GM21619 (cell line): Measurements from ENCODE around the gene FBXW9.
"Not testable (repeated sequence)": the region's sequence is repeated elsewhere in the genome, so short reads cannot be mapped to it uniquely, and the experiment has no call there.

Source experiments
- ATAC-seq: cut with Tn5 transposase; IDR thresholded peaks from one replicate; pipeline ENCODE4 v1.9.1; 2021; ENCODE audit not compliant: unreplicated experiment

Gene FBXW9

DNA sequence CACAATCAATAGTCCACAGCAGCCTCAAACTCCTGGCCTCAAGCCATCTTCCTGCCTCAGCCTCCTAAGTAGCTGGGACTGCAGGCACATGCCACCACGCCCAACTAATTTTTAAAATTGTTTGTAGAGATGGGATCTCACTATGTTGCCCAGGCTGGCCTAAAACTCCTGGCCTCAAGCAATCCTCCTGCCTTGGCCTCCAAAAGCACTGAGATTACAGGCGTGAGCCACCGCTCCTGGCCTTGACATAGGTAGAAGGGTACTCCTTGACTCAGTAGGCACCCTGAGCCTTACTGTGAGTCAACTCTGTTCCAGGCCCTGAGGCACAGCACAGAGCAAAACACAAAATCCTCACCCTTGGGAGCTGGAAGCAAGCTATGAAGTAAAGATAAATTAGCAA, 19.5 kb upstream of the FBXW9 start:
- ATAC-seq, result no peak

DNA sequence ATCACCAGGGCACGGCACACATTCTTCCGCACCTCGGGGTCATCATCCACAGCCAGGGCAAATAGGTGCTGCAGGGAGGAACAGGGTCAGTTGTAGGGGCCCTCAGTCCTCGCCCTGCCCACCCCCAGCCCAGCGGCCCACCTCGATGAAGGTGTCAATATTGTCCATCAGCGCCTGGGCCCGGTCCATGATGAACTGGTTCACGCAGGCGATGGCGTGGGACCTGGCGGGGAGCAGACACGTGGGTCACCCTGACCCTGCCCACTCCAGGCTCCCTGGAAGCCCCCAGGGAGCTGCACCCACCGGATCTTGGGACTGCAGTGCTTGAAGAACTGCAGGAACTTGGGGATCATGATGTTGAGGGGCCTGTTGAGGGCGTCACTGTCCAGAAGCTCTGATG, 18.7 kb upstream of the FBXW9 start:
- no peak for ATAC-seq

GRCh38 chr19:12713304-12713703, 16.9 kb upstream of the FBXW9 start:
- not testable (repeated sequence) for ATAC-seq

- ATAC-seq, result not testable (repeated sequence)
Measured at GRCh38 chr19:12712077-12712476, 15.6 kb upstream of the FBXW9 start.

DNA sequence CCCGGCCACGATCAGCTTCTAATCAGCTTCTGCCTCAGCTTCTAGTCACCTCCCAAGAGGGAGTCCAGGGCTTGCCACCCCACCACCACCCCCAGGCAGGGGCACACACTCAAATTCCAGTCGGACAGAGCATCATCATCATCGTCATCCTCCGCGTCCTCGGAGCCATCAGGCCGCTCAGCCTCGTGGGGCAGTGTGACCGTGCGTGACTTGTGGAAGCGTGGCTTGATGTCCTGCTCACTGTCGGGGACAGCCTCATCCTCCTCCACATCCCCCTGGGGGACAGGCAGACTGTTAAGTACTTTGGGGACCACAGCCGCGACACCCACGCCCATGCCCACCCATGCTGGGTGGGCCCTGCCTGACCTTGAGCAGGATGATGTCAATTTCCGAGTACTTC, 14.8 kb upstream of the FBXW9 start:
- ATAC-seq, result no peak

DNA sequence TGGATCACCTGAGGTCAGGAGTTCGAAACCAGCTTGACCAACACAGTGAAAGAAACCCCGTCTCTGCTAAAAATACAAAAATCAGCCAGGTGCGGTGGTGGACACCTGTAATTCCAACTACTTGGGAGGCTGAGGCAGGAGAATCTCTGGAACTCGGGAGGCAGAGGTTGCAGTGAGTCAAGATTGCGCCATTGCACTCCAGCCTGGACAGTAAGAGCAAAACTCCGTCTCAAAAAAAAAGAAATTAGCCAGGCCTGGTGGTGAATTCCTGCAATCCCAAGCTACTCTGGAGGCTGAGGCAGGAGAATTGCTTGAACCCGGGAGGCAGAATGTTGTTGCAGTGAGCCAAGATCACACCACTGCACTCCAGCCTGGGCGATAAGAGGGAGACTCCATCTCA, 12.2 kb upstream of the FBXW9 start:
- ATAC-seq, result no peak

GRCh38 chr19:12706332-12706718, 9.9 kb upstream of the FBXW9 start:
- no peak for ATAC-seq

- ATAC-seq, result no peak
Measured at GRCh38 chr19:12705654-12706331, 9.4 kb upstream of the FBXW9 start.

GRCh38 chr19:12705169-12705568, 8.7 kb upstream of the FBXW9 start:
- ATAC-seq, result no peak

GRCh38 chr19:12703046-12703445, 6.6 kb upstream of the FBXW9 start:
- ATAC-seq, result no peak

DNA sequence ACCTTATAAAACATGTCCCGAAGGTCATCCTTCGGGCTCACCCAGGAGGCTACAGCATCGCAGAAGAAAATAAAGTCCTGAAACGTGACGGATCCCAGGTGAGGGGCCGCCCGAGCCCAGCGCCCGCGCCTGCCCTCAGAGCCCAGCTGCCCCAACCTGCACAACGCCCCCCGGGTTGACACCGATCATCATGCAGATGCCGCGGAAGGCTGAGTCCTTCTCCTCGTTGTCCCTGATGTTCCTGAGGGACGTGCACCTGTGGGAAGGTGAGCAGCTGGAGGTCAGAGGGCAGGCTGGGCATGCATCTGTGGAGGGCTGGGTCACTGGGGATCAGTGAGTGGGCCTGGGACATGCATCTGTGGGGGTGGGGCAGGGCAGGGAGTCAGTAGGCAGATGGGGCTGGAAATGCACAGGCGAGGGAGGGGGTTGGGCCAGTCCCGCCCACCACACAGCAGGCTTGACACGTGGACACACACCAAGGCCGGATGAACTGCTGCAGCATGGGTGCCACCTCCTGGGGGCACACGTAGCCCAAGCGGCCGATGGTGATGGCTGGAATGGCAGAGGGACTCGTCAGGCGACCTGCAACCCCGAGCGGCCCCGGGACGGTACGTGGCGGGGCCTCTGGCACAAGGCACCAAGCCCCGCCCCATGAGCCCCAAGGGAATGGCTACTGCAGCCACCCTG, 5.3 kb upstream of the FBXW9 start:
- no peak for ATAC-seq

- no peak for ATAC-seq
Measured at GRCh38 chr19:12698138-12698537, 1.7 kb upstream of the FBXW9 start.

- not testable (repeated sequence) for ATAC-seq
Measured at GRCh38 chr19:12697425-12697824, 994 bp upstream of the FBXW9 start.

- ATAC-seq, result no peak
Measured at GRCh38 chr19:12695997-12696365, 450 bp downstream of the FBXW9 start.

DNA sequence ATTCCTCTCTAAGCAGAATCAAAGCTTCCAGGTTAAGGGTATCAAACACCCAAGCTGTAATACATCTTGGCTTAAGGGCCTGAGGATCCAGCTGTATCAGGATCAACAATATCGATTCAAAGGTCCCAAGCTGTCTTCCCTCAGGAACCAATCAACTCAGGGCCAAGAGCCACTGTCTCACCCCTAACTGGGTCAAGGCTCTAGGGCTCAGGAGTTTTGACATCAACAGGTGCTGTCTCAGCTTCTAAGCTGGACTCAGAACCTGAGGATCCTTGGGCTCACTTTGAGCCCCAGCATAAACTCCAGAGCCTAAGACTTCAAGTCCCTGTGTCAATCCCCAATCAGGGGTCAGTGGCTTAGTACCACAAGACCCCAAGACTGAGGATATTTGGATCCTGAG, 917 bp downstream of the FBXW9 start:
- no peak for ATAC-seq

- ATAC-seq, result no peak
Measured at GRCh38 chr19:12695096-12695495, 1.3 kb downstream of the FBXW9 start.

DNA sequence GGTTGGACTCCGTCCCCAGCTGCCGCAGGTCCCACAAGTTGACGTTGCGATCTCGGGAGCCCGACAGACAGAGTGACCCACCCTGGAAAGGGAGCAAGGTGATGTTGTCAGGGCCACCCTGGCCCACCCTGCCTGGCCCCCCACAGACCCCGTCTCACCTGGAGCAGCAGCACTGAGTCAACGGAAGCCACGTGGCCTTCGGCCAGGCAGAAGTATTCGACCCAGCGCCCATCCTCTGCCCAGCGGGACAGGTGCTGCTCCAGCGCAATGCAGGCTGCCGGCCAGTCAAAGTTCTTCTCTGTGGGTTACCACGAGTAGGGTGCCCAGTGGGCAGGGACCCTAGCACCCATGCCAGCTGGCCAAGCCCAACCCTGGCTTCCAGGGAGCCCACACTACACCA, 1.8 kb downstream of the FBXW9 start:
- ATAC-seq, result no peak

GRCh38 chr19:12692960-12693359, 3.5 kb downstream of the FBXW9 start:
- no peak for ATAC-seq

DNA sequence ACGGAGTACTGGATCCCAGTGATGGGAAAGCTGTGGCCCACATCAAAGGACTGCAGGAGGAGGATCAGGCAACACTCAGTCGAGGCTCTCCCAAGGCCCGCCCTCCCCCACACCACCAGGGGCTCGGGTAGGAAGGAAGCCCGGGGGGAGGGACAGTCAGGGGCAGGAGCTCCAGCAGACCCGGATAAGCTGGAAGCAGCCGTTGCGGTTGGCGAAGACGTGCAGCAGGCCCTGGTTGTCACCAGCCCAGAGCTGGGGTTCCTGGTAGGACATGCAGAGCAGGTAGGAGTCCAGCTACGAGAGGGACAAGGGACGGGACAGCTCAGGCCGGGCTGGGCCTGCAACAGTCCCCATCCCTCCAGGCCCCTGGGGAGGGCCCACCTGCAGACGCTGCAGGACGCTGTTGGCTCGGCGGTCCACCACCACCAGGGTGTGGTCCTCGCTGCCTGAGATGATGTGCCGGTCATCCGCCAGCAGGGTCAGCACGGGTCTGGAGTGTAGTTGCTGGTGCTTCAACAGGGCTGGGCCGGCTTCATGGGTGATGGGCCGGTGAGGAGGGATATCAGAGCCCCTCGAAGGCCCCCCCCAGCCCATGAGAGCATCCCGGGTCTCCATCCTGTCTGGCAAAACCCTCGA, 6.7 kb downstream of the FBXW9 start:
- ATAC-seq, result no peak

- ATAC-seq, result no peak
Measured at GRCh38 chr19:12689012-12689411, 7.4 kb downstream of the FBXW9 start.

DNA sequence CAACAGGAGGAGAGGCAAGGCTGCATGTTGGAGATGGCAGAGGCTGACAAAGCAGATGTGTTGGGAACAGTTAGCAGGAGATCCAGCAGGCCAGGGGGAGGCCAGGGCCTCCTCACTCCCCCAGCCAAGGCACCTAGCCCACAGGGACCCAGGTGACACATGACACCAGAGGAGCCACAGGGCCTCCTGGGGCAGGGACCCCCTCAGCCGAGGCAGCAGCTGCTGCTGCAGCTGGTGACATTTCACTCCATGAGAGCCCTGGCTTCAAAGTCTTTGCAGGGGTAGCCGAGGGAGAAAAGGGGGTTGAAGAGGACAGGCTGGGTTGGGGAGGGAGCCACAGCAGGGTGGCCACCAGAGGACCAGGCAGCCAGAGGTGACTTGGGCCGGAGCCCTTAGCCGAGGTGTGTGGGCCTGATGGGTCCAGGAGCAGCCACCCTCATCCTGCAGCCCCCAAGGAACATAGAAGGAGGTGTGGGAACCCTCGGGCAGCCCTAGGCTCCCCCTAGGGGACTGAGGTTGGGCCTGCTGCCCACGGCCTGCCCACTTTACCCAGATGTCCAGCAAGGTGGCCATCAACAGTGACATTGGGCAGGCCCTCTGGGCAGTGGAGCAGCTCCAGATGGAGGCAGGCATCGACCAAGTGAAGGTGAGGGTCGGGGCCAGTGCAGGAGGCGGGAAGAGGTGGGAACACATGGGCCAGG, 8.8 kb downstream of the FBXW9 start, which contains the start of gene GNG14:
Gene GNG14 (plus strand): TSS at position 503 of the 701 bp plus-strand sequence. CDS start 51 bp downstream, at position 554.
- ATAC-seq, result no peak

DNA sequence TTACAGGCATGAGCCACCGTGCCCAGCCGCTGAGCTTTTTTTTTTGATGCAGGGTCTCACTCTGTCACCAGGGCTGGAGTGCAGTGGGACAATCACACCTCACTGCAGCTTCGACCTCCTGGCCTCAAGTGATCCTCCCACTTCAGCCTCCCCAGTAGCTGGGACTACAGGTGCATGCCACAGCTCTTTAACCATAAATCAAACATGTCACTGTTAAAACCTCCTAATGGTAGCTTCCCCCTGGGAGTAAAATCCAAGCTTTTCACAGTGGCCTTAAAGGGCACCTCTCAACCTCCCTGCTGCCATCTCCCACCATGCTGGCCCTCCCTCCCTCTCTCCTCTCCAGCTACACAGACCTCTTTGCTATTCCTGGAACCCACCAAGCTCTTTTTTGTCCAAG, 10.6 kb downstream of the FBXW9 start:
- no peak for ATAC-seq
